ENCODE data around the gene CFL1. TPM values are rescaled to one million over a fixed set of nuclear protein-coding genes. Genes with fewer than 3 reads are reported as not detected.

The CFL1 gene
- total and polyA plus RNA-seq, 2 of the 4 experiments (the other 2 are of a cell fraction), result 960 to 2,231 TPM

DNA sequence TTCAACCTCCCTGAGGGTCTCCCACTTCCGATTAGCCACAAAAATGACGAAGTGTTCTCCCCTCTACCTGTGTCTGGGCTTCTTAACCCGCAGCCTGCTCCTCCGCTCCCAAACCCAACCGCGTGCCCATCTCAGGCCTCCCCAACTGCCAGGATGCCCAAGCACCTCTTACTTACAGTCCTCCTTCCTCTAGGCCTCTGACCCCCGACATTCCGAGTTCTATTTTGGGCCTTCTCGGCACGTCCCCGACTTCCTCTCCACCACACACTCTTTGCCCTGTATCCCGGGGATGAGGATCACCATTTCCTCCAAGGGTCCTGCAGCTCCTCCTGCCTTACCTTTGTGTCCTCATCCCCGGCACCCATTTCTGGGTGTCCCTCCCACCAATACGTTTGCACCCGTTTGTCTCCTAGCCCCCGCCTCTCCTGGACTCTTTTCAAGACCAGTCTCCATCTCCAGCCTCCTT is 1.9 kb upstream of the CFL1 start:
- Histone ChIP-seq H4K5ac (ENCODE audit: low read depth, low read length) (peak overlapping the region; percentile 74), H3K56ac (ENCODE audit: extremely low read depth, insufficient read depth, low read length) (peak overlapping the region; percentile 95), H3K4me3 (ENCODE audit: insufficient read depth, low read depth, low read length) (peak overlapping the region; percentile 95), H3K4me2 (ENCODE audit: low read depth, low read length) (peak overlapping the region; percentile 66), H3K9ac (ENCODE audit: low read depth, low read length) (peak overlapping the region; percentile 78), H3K4me1 (ENCODE audit: control insufficient read depth, insufficient read depth, low read length) (peaks cover 11% of the 10 kb centered on the region), H3K18ac (ENCODE audit: low read depth, low read length) (peak overlapping the region; percentile 49), H3K9me1 (ENCODE audit: insufficient read depth, low read length) (peaks cover 15% of the 10 kb centered on the region), H3K79me1 (ENCODE audit: low read depth in 1 of 2, low read length in 2 of 2) (peaks cover 6 to 69% of the 10 kb centered on the region in 2 experiments; a peak in 3 of 4 replicates), H2BK15ac (ENCODE audit: low read depth, low read length) (peak overlapping the region; percentile 52; the same call in 2 of the 3 replicates), H4K91ac (ENCODE audit: insufficient read depth, low read depth, low read length) (peak overlapping the region; percentile 98), H3K4ac (ENCODE audit: low read depth, low read length) (peak overlapping the region; percentile 98), H3K23ac (ENCODE audit: low read depth, low read length) (peak overlapping the region; percentile 98), H4K20me1 (ENCODE audit: insufficient read depth, low read length) (peaks cover 39% of the 10 kb centered on the region), H4K8ac (ENCODE audit: low read depth in 2 of 2, low read length in 2 of 2) (peak overlapping the region; percentile 94 to 99), H3K14ac (replicated peaks; ENCODE audit: low read depth, low read length) (peak overlapping the region; percentile 99), H2AK5ac (ENCODE audit: low read depth, low read length) (peak overlapping the region; percentile 97), H3K36me3 (ENCODE audit: control insufficient read depth, insufficient read depth, low read length) (peaks cover 50% of the 10 kb centered on the region), H3K9me3 (ENCODE audit: control insufficient read depth, insufficient read depth, low read length) (no peaks in the 10 kb centered on the region), H2BK20ac (ENCODE audit: low read depth, low read length) (peak overlapping the region; percentile 67), H3K27ac (ENCODE audit: insufficient read depth, low read length) (peak overlapping the region; percentile 89), H2AFZ (replicated peaks; ENCODE audit: low read length, poor library complexity) (peak overlapping the region; percentile 93), H2BK5ac (ENCODE audit: low read depth, low read length, poor library complexity, severe bottlenecking) (peak overlapping the region; percentile 90), H2BK120ac (ENCODE audit: low read depth, low read length) (peak overlapping the region; percentile 87), H3K27me3 (ENCODE audit: control insufficient read depth, insufficient read depth, low read length) (no peaks in the 10 kb centered on the region), H2AK9ac (replicated peaks; ENCODE audit: low read depth, low read length, poor library complexity) (peak overlapping the region; percentile 100)
- DNase-seq, result no peak
- dilution Hi-C loops (cut with HindIII; ENCODE audit: low sequenced_read_pairs, unreplicated experiment), result no loop called here
- no peak for ATAC-seq (ENCODE audit: low read depth)
- 3% methylated on average over 13 of the region's 16 CpGs; no CpG with 5 or more reads in 1 of the 2 experiments for whole genome bisulfite sequencing, 2 experiments (ENCODE audit: extremely low coverage in 2 of 2, insufficient read length in 1 of 2)
- no peak for TF ChIP-seq ELK1 (IDR thresholded peaks at IDR 0.05; ENCODE audit: borderline replicate concordance, low read depth, low read length)
- no peak for TF ChIP-seq NFE2L2 (IDR thresholded peaks at IDR 0.05; ENCODE audit: low read depth, low read length)
- TF ChIP-seq MXI1 (IDR thresholded peaks at IDR 0.05; ENCODE audit: borderline replicate concordance, low read depth, low read length), result no peak; the same call in 1 of the 2 replicates
- TF ChIP-seq BHLHE40 (IDR thresholded peaks at IDR 0.05; ENCODE audit: low read depth, low read length), result no peak
- no peak for TF ChIP-seq MAZ (IDR thresholded peaks at IDR 0.05; ENCODE audit: borderline replicate concordance, low read depth, low read length)
- no peak for TF ChIP-seq MAFK (IDR thresholded peaks at IDR 0.05; ENCODE audit: low read depth, low read length)
- no peak for TF ChIP-seq RCOR1 (IDR thresholded peaks at IDR 0.05; ENCODE audit: insufficient replicate concordance, low read length)
- no peak for TF ChIP-seq CHD1 (IDR thresholded peaks at IDR 0.05; ENCODE audit: low read depth, low read length)
- no peak for TF ChIP-seq CTCF (conservative IDR thresholded peaks at IDR 0.05; ENCODE audit: low read depth, low read length)
- no peak for TF ChIP-seq RFX5 (IDR thresholded peaks at IDR 0.05; ENCODE audit: low read depth, low read length)
- no peak for TF ChIP-seq USF2 (IDR thresholded peaks at IDR 0.05; ENCODE audit: low read depth, low read length)
- TF ChIP-seq SMC3 (IDR thresholded peaks at IDR 0.05; ENCODE audit: low read depth, low read length), result no peak
- TF ChIP-seq RAD21 (IDR thresholded peaks at IDR 0.05; ENCODE audit: low read length), result no peak
- TF ChIP-seq CEBPB (IDR thresholded peaks at IDR 0.05; ENCODE audit: low read depth, low read length), result no peak
- no peak; the same call in 1 of the 2 replicates for TF ChIP-seq POLR2A (IDR thresholded peaks at IDR 0.05; ENCODE audit: low read depth, low read length)
- TF ChIP-seq FOS (IDR thresholded peaks at IDR 0.05; ENCODE audit: low read depth, low read length), result no peak
- in situ Hi-C loops (cut with MboI; ENCODE audit: low sequenced_read_pairs), result no loop called here
- CTCF ChIA-PET, result interaction anchor here (0.6 to 2.4 kb wide), 9 partner anchors 9 to 193 kb away, joined by 3 to 14 read pairs (median 5); partner anchors contain the start of gene FIBP
- POLR2A ChIA-PET (ENCODE audit: unreplicated experiment), result interaction anchor here (0.6 to 1.3 kb wide), 6 partner anchors 9 to 31 kb away, joined by 3 to 9 read pairs (median 4); partner anchors contain the start of gene CCDC85B
- BruUV-seq (replicated peaks), result no TSS peak
- intact Hi-C loops (cut with micrococcal nuclease), result no loop called here
